HepG2 (cell line): ENCODE measurements around the gene AHCYL2. TPM values are rescaled to one million over a fixed set of nuclear protein-coding genes. Genes with fewer than 3 reads are reported as not detected.

ENCODE experiments used
- ATAC-seq: fragments of 200-7000 bp; cut with Tn5 transposase; 3 replicates; pipeline ENCODE4 v1.9.1; 2020; ENCODE audit warnings: mild to moderate bottlenecking, moderate library complexity
- BruUV-seq: library from RNA; stranded (reverse); fragments of 400-500 nt; replicated peaks from 2 replicates; lab custom pipeline; 2021; lab: Mats Ljungman, UMichigan
- CTCF ChIA-PET: fragments of 300-600 bp; formaldehyde crosslinking; extraction: SDS; loops from one replicate; lab custom pipeline; 2021; ENCODE audit warnings: low total read pairs, inconsistent platforms, low intra/inter-chr PET ratio; lab: Yijun Ruan, JAX
- POLR2A ChIA-PET: fragments of 350-600 bp; sonication (Branson Sonifier 250); formaldehyde crosslinking; loops from one replicate; lab custom pipeline; 2020; ENCODE audit warnings: antibody characterized with exemption, inconsistent platforms; lab: Yijun Ruan, JAX
- DNase-seq: peaks from one replicate; pipeline ENCODE4 v3.0.0-alpha.2; 2015; ENCODE audit warnings: low spot score
- FAIRE-seq: peaks from 3 replicates; lab custom pipeline; 2011; peaks lifted over from hg19 to GRCh38; lab: Jason Lieb, UNC
- H2AFZ ChIP-seq: one replicate; pipeline ENCODE4 v1.6.1; 2011; ENCODE audit warnings: low read length, inconsistent platforms
- H3K27ac ChIP-seq: fragments of 300-600 bp; 3 replicates; pipeline ENCODE4 v1.8.0; 2011; ENCODE audit warnings: mixed run types, mild to moderate bottlenecking, mixed read lengths, low read length, inconsistent platforms; ENCODE audit not compliant: insufficient read depth; ENCODE audit errors: extremely low read length
- H3K27me3 ChIP-seq, 2 experiments: fragments of 200-600 bp in 1 of 2; 2 replicates in 1 of 2; 3 replicates in 1 of 2; pipeline versions ENCODE4 v1.6.0 to v1.8.0; 2011; ENCODE audit warnings: low read length in 2 of 2, mild to moderate bottlenecking in 2 of 2, moderate library complexity in 2 of 2, inconsistent platforms in 1 of 2; ENCODE audit not compliant: insufficient read depth in 2 of 2, control insufficient read depth in 1 of 2
- H3K36me3 ChIP-seq, 2 experiments: fragments of 200-600 bp in 1 of 2; replicated peaks in 1 of 2; 2 replicates in 1 of 2; 3 replicates in 1 of 2; pipeline versions ENCODE4 v1.5.1 to v1.8.0; 2011; ENCODE audit warnings: low read length in 2 of 2, inconsistent platforms in 1 of 2; ENCODE audit not compliant: insufficient read depth in 2 of 2, control insufficient read depth in 1 of 2
- H3K4me1 ChIP-seq: 2 replicates; pipeline ENCODE4 v1.5.1; 2012; ENCODE audit warnings: low read length, inconsistent platforms; ENCODE audit not compliant: insufficient read depth
- H3K4me2 ChIP-seq: 2 replicates; pipeline ENCODE4 v1.6.0; 2011; ENCODE audit warnings: low read depth, low read length, inconsistent platforms
- H3K4me3 ChIP-seq, 3 experiments: fragments of 200-600 bp in 1 of 3; sonication (generic), shearing (Covaris generic) in 1 of 3; replicated peaks in 1 of 3; 2 replicates each; pipeline ENCODE4 v1.5.1; 2011 to 2016; ENCODE audit warnings: low read length in 3 of 3, inconsistent platforms in 2 of 3, low read depth in 2 of 3, mild to moderate bottlenecking in 2 of 3, control low read depth in 1 of 3, mixed read lengths in 1 of 3; ENCODE audit not compliant: insufficient read depth in 1 of 3
- H3K79me2 ChIP-seq: one replicate; pipeline ENCODE4 v1.6.1; 2011; ENCODE audit warnings: low read length, inconsistent platforms; ENCODE audit not compliant: insufficient read depth
- H3K9ac ChIP-seq: 2 replicates; pipeline ENCODE4 v1.6.0; 2011; ENCODE audit warnings: mild to moderate bottlenecking, low read depth, low read length, inconsistent platforms; ENCODE audit not compliant: insufficient read depth
- H3K9me3 ChIP-seq: 2 replicates; pipeline ENCODE4 v1.5.1; 2012; ENCODE audit warnings: mild to moderate bottlenecking, low read length
- H4K20me1 ChIP-seq: 2 replicates; pipeline ENCODE4 v1.6.0; 2011; ENCODE audit warnings: inconsistent platforms, mild to moderate bottlenecking, low read length, moderate library complexity; ENCODE audit not compliant: insufficient read depth
- CREM ChIP-seq, 2 experiments: sonication (generic) in 1 of 2; formaldehyde crosslinking in 1 of 2; IDR thresholded peaks; 2 replicates each; pipeline versions ENCODE4 v1.4.0 to v1.6.1; 2016 to 2020; ENCODE audit warnings: antibody characterized with exemption in 1 of 2, mild to moderate bottlenecking in 1 of 2, missing genetic modification reagents in 1 of 2
- NFE2 ChIP-seq: sonication (generic); formaldehyde crosslinking; IDR thresholded peaks from 2 replicates; pipeline ENCODE4 v1.4.0; 2020; ENCODE audit warnings: missing genetic modification reagents
- TCF7 ChIP-seq: sonication (generic); IDR thresholded peaks from 2 replicates; pipeline ENCODE4 v1.6.1; 2016; ENCODE audit warnings: antibody characterized with exemption, low read depth
- U2AF2 ChIP-seq: fragments of 200-400 bp; formaldehyde crosslinking; IDR thresholded peaks from 2 replicates; pipeline ENCODE4 v1.6.1; 2017; ENCODE audit warnings: low read depth, mild to moderate bottlenecking, low read length
- ZNF83 ChIP-seq: sonication (generic); formaldehyde crosslinking; IDR thresholded peaks from 2 replicates; pipeline ENCODE4 v1.4.0; 2020; ENCODE audit warnings: missing genetic modification reagents, mild to moderate bottlenecking, borderline replicate concordance
- WGBS: methylation state at CpG from one replicate; pipeline ENCODE4 v1.1.6; 2017; ENCODE audit warnings: low lambda C conversion rate; 5-methylcytosine and 5-hydroxymethylcytosine counted together
- in situ Hi-C: cut with HindIII; loops from 2 replicates; pipeline ENCODE4 v1.10.0; 2017; ENCODE audit warnings: low pct_unique_long_range_greater_than_20kb; ENCODE audit not compliant: extremely low pct_ligation_motif_present
- intact Hi-C: fragments of 100-400 bp; cut with micrococcal nuclease; formaldehyde crosslinking; loops from one replicate; pipeline ENCODE4 v1.10.0; 2022; ENCODE audit not compliant: unreplicated experiment
- polyA plus RNA-seq, 8 experiments: library from polyadenylated mRNA; depleted of rRNA in 3 of 8; stranded (reverse) in 7 of 8; unstranded in 1 of 8; fragments of >200 nt; fragmentation: Illumina TruSeq in 4 of 8; extraction: Trizol in 4 of 8; gene quantifications; 2 replicates each; pipeline versions ENCODE4 v1.2.1 to v1.2.3, GENCODE V29; 2011 to 2016; ENCODE audit warnings: low read depth in 4 of 8, missing spikeins in 1 of 8, mixed read lengths in 1 of 8; ENCODE audit not compliant: insufficient read depth in 1 of 8
- total RNA-seq, 5 experiments: library from RNA; depleted of rRNA; stranded (reverse); fragments of >200 nt; fragmentation: Illumina TruSeq; extraction: Trizol; gene quantifications; 2 replicates each; pipeline ENCODE4 v1.2.3, GENCODE V29; 2016; ENCODE audit warnings: low read depth in 1 of 5
- TF ChIP-seq, protein P1 (sequence below): sonication (generic); formaldehyde crosslinking; conservative IDR thresholded peaks from 2 replicates; pipeline ENCODE4 v1.4.0; 2020; ENCODE audit warnings: mild to moderate bottlenecking, missing genetic modification reagents, moderate library complexity
- TF ChIP-seq, protein P2 (sequence below): IDR thresholded peaks from 2 replicates; pipeline ENCODE4 v1.6.1; 2012; ENCODE audit warnings: low read depth, low read length, improper control_type of control experiment
- TF ChIP-seq, protein P3 (sequence below): sonication (generic); formaldehyde crosslinking; IDR thresholded peaks from 2 replicates; pipeline ENCODE4 v1.5.0; 2020; ENCODE audit warnings: mild to moderate bottlenecking, missing genetic modification reagents

The AHCYL2 gene
- total and polyA plus RNA-seq, 2 of the 13 experiments (the other 11 are each of a cell fraction or from before 2014, with no cell fraction given) = 9.5 to 14.7 TPM

DNA sequence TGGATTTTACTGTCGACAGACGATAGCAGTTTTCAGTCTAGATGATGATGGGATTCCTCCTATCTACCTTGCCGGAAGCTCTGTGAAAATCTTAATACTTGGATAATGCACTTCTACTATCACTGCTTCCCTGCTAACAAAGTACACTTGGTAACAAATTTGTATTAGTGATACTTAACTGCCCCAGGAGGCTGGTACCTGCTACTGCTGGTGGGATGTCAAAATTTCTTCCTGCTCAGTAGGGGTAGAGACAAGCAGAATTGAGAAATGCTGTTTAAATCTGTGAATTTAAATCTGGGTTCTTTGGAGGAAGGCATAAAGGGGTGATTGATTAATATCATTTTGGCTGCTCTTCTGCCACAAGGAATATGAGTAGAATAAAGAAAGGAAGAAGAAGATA is 109.6 kb downstream of the AHCYL2 start (continued):
- no peak for TF ChIP-seq NFE2 (CRISPR knock-in tag)

DNA sequence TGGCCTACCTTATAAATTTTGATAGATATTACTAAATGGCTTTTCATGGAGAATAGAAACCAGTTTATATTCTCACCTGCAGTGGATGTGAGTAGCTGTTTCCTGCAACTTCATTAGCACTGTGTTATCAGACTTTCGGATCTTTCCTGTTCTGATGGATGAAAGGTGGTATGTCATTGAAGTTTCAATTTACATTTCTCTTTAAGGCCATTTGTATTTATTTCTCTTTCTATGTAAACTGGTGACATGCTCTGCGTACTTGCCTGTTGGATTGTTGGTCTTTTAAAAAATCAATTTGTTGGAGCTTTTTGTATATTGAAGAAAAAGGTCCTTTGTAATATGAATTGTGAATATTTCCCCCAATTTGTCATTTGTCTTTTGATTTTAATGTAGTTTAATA is 113.6 kb downstream of the AHCYL2 start:
- intact Hi-C loops = no loop called here
- Histone ChIP-seq H3K36me3 (no peaks in the 10 kb centered on the region), H3K9ac (no peak overlapping the region), H3K9me3 (no peaks in the 10 kb centered on the region), H3K79me2 (no peaks in the 10 kb centered on the region)
- ATAC-seq = no peak; the same call in 2 of the 3 replicates
- 87% methylated on average over 2 of the region's 2 CpGs for WGBS
- TF ChIP-seq, protein P1, sequence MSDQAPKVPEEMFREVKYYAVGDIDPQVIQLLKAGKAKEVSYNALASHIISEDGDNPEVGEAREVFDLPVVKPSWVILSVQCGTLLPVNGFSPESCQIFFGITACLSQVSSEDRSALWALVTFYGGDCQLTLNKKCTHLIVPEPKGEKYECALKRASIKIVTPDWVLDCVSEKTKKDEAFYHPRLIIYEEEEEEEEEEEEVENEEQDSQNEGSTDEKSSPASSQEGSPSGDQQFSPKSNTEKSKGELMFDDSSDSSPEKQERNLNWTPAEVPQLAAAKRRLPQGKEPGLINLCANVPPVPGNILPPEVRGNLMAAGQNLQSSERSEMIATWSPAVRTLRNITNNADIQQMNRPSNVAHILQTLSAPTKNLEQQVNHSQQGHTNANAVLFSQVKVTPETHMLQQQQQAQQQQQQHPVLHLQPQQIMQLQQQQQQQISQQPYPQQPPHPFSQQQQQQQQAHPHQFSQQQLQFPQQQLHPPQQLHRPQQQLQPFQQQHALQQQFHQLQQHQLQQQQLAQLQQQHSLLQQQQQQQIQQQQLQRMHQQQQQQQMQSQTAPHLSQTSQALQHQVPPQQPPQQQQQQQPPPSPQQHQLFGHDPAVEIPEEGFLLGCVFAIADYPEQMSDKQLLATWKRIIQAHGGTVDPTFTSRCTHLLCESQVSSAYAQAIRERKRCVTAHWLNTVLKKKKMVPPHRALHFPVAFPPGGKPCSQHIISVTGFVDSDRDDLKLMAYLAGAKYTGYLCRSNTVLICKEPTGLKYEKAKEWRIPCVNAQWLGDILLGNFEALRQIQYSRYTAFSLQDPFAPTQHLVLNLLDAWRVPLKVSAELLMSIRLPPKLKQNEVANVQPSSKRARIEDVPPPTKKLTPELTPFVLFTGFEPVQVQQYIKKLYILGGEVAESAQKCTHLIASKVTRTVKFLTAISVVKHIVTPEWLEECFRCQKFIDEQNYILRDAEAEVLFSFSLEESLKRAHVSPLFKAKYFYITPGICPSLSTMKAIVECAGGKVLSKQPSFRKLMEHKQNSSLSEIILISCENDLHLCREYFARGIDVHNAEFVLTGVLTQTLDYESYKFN (CRISPR knock-in tag) = peak; percentile 51
- no peak for TF ChIP-seq U2AF2
- peak; percentile 69 for TF ChIP-seq TCF7
- TF ChIP-seq ZNF83 (CRISPR knock-in tag) = no peak
- TF ChIP-seq, protein P2, sequence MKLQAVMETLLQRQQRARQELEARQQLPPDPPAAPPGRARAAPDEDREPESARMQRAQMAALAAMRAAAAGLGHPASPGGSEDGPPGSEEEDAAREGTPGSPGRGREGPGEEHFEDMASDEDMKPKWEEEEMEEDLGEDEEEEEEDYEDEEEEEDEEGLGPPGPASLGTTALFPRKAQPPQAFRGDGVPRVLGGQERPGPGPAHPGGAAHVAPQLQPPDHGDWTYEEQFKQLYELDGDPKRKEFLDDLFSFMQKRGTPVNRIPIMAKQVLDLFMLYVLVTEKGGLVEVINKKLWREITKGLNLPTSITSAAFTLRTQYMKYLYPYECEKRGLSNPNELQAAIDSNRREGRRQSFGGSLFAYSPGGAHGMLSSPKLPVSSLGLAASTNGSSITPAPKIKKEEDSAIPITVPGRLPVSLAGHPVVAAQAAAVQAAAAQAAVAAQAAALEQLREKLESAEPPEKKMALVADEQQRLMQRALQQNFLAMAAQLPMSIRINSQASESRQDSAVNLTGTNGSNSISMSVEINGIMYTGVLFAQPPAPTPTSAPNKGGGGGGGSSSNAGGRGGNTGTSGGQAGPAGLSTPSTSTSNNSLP = 0 out of 2 replicates have a peak, but pooled peaks have one; percentile 14
- TF ChIP-seq, protein P3, sequence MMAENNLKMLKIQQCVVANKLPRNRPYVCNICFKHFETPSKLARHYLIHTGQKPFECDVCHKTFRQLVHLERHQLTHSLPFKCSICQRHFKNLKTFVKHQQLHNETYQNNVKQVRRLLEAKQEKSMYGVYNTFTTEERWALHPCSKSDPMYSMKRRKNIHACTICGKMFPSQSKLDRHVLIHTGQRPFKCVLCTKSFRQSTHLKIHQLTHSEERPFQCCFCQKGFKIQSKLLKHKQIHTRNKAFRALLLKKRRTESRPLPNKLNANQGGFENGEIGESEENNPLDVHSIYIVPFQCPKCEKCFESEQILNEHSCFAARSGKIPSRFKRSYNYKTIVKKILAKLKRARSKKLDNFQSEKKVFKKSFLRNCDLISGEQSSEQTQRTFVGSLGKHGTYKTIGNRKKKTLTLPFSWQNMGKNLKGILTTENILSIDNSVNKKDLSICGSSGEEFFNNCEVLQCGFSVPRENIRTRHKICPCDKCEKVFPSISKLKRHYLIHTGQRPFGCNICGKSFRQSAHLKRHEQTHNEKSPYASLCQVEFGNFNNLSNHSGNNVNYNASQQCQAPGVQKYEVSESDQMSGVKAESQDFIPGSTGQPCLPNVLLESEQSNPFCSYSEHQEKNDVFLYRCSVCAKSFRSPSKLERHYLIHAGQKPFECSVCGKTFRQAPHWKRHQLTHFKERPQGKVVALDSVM = 0 out of 2 replicates have a peak, but pooled peaks have one; percentile 2
- TF ChIP-seq CREM (IDR thresholded peaks at IDR 0.05) = peak; percentile 31; the same call in 1 of the 2 replicates
- TF ChIP-seq CREM (CRISPR knock-in tag; IDR thresholded peaks at IDR 0.05) = no peak
- TF ChIP-seq, all 625 proteins: peak for 5
- CTCF ChIA-PET = no interaction called here
- Histone ChIP-seq H3K4me2 (no peak overlapping the region), H2AFZ (no peak overlapping the region), H3K27me3 (no peaks in the 10 kb centered on the region), H3K27ac (no peak overlapping the region), H4K20me1 (no peaks in the 10 kb centered on the region), H3K4me1 (peaks cover 11% of the 10 kb centered on the region; the same call in 1 of the 2 replicates), H3K4me3 (no peak overlapping the region)
- no peak for FAIRE-seq
- POLR2A ChIA-PET = no interaction called here
- DNase-seq = no peak
- in situ Hi-C loops = no loop called here
- no TSS peak for BruUV-seq
